Erythroblast (primary cell): ENCODE data around the gene HAUS7.

Experiments used
- GATA1 ChIP-seq: IDR thresholded peaks from 2 replicates; pipeline ENCODE4 v1.6.1; 2011; ENCODE audit warnings: low read depth, mild to moderate bottlenecking, control low read depth, low read length, moderate library complexity
- POLR2A ChIP-seq: IDR thresholded peaks from 2 replicates; pipeline ENCODE4 v1.6.1; 2011; ENCODE audit warnings: mild to moderate bottlenecking, low read length

DNA sequence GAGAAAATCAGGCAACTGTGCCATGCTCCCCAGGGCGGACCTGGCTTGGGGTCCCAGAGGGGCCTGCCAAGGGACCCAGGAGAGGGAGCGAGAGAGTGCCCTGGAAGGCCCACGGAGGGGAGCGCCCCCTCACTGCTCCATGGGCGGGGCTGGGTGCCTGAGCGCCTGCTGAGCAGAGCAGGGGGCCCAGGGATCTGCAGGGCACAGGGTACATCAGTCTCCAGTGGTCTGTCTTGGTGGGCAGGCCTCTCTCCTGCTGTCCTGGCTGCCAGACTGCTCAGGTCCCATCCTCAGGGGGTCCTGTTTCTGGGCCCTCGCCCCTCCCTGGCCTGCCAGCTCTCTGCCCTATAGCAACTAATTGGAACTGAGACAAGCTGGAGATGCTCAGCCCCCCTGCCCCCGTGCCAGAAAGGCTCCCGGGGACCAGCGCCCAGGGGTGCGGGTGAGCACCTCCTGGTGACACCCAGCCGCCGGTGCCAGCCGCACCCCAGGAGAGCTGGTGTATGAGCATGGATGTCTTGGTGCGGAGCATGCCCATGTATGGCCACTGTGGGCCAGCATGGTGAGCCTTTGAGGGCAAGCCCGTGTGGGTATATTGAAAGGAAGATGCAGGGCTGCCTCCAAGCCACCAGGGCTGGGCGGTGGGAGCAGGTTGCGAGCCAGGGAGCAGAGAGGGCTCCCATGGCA is 25.7 kb upstream of the HAUS7 start:
- TF ChIP-seq POLR2A (no peak), GATA1 (no peak)
